GM19463 (cell line): ENCODE data around the gene TMEM271.
"Not testable (repeated sequence)": the region's sequence is repeated elsewhere in the genome, so short reads cannot be mapped to it uniquely, and the experiment has no call there.

Experiments
- ATAC-seq: cut with Tn5 transposase; IDR thresholded peaks from one replicate; pipeline ENCODE4 v1.9.1; 2021; ENCODE audit warnings: mild to moderate bottlenecking, moderate library complexity; ENCODE audit not compliant: unreplicated experiment

The TMEM271 gene

DNA sequence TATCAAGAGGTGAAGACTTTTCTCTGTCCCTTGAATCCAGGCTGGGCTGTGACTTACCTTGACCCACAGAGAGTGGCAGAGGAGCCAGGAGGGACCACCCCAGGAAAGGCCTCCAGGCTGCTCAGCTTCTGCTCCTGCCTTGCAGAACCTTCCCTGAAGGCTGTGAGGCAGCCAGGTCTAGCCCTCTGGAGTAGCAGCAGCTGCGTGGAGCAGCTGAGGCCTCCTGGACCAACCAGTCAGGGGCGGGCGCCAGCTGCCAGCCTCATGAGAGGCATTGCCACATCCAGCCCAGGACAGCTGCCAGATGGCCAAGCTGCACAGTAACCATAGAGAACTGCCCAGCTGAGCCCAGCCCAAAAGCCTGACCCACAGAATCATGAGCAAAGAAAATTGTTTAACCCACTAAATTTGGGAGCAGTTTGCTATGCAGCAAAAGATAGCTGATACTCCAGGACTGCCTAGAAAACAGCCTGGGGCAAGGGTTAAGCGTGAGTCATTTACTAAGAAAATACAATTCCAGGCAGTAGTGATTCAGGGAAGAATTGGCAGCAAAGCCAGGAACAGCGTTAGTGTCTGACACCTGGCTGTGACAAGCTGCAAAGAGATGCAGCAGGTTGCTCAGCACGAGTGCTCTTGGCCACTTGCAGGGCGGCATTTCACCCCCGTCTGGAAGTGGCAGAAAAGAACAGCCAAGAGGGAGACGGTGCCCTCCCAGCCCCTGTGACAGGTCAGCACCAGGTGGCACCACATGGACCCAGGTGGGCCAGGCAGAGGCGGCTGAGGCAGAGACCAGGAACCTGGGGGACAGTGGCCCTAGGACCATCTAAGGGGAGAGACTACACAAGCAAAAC lies 34.5 kb upstream of the TMEM271 start:
- no peak for ATAC-seq

DNA sequence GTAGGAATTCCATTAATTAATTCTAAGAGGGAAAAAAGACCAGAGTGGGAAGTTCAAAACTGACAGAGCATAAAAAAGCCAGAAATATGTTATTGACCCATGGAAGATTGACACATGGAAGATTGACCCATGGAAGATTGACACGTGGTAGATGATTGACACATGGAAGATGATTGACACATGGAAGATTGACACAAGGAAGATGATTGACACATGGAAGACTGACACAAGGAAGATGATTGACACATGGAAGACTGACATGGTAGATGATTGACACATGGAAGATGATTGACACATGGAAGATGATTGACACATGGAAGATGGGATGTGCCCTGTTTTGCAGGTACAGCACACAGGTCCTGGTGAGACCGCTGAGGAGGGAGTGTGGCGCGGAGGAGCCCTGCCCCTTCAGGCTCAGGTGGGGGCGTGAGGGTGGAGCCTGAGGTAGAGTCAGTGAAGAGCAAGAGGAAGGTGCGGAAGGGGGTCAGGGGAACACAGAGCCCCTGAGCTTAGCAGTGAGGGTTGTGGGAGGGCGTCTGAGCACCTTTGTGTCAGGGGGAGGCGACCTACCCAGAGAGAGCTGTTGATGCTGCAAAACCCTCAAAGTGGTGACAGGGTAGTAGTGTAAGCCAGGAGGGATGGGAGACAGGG lies 33.4 kb upstream of the TMEM271 start:
- ATAC-seq: no peak

DNA sequence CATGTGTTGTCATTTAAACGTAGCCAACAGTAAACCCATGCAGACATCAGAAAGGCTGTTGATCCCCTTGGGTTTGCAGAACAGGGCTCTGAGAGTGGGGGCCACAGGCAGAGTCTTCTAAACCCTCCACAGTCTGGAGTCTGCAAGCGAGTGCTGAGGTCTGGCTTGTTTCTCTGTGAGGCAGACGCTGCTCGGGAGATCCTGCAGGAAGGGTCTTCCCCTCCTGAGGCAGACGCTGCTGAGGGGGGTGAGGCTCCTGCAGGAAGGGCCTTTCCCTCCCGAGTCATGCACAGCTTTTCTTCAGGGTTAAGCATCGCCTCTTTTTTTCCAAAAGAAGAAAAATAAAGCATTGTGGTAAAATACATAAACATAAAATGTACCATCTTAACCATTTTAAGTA lies 32.1 kb upstream of the TMEM271 start:
- no peak for ATAC-seq

DNA sequence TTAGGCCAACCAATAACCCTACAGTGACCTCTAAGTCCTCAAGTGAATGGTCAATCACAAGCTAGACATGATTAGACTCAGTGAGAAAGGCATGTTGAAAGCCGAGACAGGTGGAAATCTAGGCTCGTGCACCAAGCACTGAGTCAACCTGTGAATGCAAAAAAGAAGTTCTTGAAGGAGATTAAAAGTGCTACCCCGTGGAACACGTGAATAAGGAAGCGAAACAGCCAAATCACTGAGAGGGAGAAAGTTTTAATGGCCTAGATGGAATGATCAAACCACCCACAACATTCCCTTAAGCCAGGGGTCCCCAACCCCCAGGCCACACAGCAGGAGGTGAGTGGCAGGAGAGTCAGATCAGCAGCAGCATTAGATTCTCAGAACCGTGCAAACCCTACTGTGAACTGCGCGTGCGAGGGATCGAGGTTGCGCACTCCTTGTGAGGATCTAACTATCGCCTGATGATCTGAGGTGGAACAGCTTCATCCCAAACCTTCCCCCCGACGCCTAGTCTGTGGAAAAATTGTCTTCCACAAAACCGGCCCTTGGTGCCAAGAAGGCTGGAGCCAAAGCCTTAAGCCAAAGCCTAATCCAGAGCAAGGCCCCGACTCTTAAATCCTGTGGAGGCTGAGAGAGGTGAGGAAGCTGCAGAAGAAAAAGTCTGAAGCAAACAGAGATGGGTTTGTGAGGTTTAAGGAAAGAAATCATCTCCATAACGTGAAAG lies 29.8 kb upstream of the TMEM271 start:
- no peak for ATAC-seq

DNA sequence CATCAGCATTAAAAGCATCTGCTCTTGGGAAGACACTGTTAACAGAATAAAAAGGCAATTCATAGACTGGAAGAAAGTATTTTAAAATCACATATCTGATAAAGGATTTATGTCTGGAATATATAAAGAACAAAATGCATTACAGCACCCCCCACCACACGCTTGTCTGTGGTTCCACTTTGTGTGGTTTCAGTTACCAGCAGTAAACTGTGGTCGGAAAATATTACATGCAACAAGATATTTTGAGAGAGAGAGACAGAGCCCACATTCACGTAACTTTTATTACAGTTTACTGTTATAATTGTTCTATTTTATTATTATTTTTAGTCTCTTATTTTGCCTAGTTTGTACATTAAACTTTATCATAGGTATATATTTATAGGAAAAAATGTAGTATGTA lies 28.0 kb upstream of the TMEM271 start:
- no peak for ATAC-seq

DNA sequence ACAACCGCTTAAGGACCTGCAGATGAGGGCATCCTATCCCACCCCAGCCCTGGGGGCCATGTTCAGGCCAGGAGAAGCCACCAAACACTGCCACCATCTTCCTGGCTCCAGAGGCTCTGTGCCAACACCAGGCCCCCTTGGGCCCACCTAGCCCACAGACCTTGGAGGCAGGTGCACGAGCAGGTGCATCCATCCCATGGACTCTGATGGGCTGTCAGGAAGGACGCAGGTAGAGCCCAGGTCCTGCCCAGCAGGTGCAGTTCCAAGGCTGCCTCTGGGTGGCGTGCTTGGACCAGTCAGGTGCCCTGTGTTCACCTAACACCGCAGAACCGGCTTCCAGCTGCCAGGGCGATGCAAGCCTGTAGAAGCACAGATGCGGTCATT lies 26.5 kb upstream of the TMEM271 start:
- no peak for ATAC-seq

DNA sequence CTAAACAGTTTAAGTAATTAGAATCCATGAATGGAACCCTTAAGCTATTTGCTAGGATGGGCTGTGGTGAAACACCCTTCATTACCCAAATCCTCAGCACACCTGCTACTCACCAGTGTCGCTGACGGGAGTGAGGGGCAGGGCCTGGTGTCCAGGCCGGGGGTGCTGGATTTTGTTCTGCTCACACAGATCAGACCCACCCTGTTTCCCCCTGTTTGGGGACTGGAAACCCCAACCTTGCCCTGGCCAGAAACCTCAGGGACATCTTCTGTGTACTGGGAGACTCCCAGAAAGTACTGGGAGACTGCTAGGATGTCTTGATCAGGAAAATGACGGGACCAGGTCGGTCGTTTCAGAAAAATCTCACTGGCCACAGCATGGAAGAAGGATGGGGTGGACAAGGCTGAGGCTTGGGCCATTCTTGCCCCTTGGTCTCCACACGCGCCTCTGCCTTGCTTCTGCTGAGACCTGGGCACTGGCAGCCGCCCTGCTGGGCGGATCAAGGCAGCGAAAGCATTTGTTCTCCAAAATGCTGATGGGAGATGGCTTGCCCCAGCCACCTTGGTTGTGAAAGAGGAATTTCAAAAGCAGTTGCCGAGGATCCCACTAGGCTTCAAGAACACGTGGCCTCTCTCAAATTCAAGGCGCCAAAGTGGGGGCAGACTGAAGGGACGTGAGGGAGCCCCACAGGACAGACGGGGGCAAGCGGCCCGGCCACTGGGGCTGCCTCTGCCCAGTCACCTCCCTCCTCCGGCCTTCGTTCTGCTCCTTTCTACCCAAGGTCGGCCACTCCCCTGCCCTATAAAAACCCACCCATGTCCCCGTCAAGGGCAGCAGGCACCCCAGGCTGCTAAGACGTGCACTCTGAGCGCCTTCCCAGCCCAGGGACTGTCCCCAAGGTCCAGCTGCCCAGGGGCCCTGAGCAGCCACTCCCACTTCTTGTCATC lies 25.8 kb upstream of the TMEM271 start:
- ATAC-seq: no peak

DNA sequence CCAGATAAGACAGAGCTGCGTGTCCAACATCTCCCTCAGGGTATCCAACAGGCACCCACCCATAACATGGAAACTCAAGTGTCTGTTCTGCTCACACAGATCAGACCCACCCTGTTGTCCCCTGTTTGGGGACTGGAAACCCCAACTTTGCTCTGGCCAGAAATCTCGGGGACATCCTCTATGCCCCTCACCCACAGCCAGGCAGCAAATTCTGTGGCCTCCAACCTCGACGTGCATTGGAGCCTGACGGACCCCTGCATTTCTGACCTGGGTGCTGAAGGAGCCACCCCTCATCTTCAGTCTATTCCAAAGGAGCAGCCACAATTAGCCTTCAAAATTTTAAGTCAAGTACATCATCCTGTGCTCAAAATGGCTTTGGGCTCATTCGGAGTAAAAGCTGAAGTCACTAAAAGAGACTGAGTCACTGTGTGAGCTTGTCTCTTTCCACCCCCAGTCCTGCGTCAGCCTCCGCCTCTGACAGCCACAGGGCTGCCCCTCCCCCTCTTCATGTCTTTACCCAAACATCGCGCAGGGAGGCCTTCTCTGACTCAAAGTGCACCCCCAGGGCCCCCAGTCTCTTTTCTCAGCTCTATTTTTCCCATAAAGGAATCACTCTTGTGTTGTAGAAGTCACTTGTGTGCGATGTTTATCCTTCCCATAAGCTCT lies 24.9 kb upstream of the TMEM271 start:
- ATAC-seq: no peak

DNA sequence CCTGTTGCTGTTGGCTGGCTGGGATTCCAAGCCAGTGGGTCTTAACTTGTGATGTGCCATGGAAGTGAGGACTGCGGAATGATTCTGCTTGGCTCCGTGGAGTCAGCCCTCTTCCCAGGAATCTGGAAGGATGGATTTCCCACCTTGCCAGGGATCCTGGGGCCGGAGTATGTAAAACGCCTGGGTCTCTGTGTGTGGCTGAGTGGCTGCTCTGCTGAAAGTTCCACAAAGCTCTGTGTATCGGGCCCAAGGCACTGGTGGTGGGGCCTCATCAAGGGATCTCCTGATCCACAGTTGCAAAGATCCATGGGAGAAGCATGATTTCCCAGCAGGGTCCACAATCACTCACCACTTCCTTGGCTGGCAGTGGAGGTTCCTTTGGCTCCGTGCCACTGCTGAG lies 24.1 kb upstream of the TMEM271 start:
- no peak for ATAC-seq

DNA sequence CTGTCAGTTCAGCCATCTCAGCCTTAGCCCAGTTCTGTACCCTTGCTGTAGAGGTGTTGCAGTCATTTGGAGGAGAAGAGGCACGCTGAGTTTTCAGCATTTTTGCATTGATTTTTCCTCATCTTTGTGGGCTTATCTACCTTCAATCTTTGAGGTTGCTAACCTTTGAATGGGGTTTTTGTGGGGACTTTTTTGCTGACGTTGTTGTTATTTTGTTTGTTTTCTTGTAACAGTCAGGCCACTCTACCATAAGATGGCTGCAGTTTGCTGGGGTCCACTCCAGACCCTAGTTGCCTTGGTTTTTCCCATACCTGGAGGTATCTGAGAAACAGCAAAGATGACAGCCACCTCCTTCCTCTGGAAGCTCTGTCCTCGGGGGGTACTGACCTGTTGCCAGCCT lies 22.8 kb upstream of the TMEM271 start:
- ATAC-seq: no peak

DNA sequence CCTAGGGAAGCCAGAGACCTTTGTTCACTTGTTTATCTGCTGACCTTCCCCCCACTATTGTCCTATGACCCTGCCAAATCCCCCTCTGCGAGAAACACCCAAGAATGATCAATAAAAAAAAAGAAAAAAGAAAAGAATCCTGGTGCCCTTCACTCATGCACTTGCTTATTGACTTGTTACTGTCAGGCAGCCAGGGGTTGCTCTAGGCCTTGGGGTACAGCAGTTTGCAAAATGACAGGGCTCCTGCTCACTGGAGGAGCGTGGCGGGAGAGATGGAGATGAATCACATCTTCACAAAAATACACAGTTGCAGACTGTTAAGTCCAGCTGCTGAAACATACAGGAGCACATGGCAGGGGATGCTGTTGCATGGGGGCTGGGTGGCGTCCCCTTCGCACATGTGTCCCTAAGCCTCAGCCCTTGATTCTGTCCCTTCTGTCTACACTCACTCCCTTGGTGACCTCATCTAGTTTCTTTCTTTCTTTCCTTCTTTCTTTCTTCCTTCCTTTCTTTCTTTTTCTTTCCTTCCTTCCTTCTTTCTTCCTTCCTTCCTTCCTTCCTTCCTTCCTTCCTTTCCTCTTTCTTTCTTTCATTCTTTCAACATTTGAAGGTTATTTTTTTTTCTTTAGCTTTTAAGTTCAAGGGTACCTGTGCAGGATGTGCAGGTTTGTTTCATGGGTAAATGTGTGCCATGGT lies 16.9 kb upstream of the TMEM271 start:
- ATAC-seq: no peak

DNA sequence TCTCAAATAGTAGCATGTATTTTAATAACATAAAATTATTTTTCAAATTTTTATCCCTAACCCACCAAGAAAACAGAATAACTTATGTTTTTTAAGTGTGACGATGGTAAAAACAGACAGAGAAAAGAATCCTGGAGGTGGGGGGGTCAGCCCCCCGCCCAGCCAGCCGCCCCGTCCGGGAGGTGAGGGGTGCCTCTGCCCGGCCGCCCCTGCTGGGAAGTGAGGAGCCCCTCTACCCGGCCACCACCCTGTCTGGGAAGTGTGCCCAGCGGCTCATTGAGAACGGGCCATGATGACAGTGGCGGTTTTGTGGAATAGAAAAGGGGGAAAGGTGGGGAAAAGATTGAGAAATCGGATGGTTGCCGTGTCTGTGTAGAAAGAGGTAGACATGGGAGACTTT lies 16.1 kb upstream of the TMEM271 start:
- not testable (repeated sequence) for ATAC-seq

DNA sequence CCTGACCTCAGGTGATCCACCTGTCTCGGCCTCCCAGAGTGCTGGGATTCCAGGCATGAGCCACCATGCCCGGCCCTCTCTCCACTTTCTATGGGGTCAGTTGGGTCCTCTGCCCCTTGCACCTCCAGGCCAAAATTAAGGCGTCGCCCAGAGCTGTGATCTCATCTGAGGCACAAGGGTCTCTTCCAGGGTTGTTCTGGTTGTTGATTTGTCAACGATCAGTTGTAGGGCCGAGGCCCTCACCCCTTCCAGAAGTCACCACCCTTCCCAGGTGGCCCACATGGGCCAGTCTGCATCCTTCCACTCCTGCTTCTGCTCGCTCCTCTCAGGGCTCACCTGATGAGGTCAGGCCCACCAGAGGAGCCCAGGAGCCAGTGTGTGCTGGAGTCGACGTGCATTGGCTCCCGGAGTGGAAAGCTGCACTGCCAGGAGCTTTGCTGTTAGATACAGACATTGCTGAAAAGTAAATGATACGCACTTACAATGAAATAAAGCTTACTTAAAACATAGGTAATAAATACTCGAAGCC lies 14.3 kb upstream of the TMEM271 start:
- ATAC-seq: no peak

DNA sequence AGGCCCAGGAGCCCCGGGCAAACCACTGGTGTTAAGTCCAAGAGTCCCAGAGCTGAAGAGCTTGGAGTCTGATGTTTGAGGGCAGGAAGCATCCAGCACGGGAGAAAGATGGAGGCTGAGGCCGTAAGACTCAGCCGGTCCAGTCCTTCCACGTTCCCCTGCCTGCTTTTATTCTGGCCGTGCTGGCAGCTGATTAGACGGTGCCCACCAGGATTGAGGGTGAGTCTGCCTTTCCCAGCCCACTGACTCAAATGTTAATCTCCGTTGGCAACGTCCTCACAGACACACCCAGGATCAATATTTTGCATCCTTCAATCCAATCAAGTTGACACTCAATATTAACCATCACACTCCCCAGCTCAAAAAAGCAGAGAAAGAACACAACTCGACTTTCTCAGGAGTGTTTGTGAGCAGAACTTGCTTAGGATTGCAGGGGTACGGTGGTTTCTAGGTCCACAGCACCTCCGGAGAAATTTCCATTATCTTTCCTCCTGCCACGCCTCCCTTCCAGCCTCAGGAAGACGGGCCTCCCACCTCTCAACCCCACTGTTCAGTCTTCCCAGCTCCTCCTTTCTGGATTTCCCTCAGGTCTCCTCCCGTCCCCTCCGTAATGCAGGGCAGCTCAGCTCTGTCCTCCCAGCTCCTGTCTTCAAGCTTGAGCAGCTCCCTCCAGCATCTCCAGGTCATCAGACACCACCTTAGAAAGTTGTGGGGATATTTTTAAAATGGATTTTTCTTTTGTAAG lies 13.3 kb upstream of the TMEM271 start:
- no peak for ATAC-seq

DNA sequence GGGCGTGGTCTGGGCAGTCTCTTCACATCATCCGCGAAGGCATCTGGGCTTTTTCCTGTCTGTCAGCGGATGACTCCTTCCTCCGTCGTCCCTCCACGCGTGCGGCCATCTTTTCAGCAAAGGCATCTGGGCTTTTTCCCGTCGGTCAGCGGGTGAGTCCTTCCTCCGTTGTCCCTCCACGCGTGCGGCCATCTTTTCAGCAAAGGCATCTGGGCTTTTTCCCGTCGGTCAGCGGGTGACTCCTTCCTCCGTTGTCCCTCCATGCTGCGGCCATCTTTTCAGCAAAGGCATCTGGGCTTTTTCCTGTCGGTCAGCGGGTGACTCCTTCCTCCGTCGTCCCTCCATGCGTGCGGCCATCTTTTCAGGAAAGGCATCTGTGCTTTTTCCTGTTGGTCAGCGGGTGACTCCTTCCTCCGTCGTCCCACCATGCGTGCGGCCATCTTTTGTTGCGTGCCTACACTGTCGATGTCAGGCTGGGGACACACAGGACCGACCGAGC lies 12.3 kb upstream of the TMEM271 start:
- no peak for ATAC-seq

DNA sequence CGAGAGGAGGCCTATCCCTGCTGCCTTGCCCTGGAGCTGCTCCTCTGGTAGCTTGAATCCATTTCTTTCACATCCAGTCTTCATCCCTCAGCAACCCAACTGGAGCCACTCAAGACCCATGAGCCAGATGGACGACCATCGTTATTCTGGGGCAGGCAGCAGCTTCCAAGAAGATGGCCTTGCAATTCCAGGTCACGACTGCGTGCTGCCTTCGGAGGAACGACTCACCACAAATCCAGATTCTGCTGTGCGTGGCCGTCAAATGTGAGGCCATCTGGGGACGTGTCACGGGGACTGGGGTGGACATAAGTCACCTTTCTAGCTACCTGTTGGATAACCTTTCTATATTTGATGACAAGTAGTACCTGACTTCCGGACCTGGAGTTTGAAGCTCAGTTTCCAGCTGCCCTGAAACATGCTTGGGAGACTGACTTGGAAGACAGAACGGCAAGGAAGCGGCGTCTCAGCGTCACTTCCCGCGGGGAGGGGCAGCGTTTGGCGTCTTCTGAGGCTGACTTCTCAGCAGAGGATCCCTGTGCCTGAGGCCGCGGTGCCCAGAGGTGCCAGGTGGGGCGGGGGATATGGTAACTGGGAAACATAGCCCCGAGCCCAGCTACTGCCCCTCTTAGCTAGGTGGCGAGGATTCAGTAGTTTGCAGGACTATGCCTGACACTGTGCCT lies 11.7 kb upstream of the TMEM271 start:
- ATAC-seq: no peak

DNA sequence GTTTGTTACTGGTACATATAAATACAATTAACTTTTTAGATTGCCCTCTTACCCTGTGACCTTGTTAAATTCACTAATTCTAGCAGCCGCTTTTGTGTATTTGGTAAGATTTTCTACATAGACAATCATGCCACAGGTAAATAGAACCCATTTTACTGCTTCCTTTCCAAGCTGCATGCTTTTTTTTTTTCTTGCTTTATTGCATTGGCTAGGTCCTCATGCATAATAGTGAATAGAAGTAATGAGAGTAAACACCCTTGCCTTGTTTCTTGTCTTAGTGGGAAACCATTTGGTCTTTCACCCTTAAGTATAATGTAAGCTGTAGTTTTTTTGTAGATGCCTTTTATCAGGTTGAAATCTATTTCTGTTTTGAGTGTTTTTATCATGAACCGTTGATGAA lies 7.7 kb upstream of the TMEM271 start:
- no peak for ATAC-seq

DNA sequence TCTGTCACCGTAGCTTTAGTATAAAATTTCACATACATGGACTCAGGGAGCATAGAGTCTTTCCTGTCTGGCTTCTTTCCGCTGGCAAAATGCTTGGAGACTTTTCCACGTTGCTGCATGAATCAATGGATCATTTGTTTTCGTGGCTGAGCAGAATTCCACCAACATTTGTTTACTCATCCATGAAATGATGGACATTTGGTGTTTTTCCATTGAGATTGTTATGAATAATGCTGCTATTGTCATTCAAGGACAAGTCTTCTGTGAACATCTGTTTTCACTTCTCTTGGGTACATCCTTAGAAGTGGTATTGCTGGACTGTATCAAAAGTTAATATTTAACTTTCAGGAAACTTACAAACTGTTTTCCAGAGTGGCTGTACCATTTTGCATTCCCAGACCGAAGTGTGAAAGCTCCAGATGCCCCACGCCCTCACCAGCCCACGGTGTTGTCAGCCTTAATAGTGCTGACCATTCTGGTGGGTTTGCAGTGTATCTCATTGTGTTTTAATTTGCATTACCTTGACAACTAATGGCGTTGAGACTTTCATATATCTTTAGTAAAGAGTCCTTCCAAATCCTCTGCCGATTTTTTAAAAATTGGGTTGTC lies 5.8 kb upstream of the TMEM271 start:
- ATAC-seq: no peak
